ENCODE data around the gene AMHR2.
A peak's percentile ranks its signal among the peaks of the same experiment; 100 is the strongest.

The AMHR2 gene

GRCh38 chr12:53474819-53475218 is 51.2 kb downstream of the AMHR2 start:
- no peak for DNase-seq (ENCODE audit: low read depth, low spot score)
- no peak overlapping the region for H3K27ac ChIP-seq

- H3K27ac ChIP-seq: no peak overlapping the region
- DNase-seq (ENCODE audit: low read depth, low spot score): no peak
These were observed 53.1 kb downstream of the AMHR2 start for GRCh38 chr12:53476769-53477209.

- H3K27ac ChIP-seq: peak overlapping the region; percentile 72
- no peak for DNase-seq (ENCODE audit: low read depth, low spot score)
These were observed 55.2 kb downstream of the AMHR2 start for GRCh38 chr12:53478865-53479264.

- no peak for DNase-seq (ENCODE audit: low read depth, low spot score)
- H3K27ac ChIP-seq: peak overlapping the region; percentile 72
These were observed 55.7 kb downstream of the AMHR2 start for GRCh38 chr12:53479331-53479730.

GRCh38 chr12:53480491-53481442 is 57.1 kb downstream of the AMHR2 start:
- H3K27ac ChIP-seq: peak overlapping the region; percentile 72
- DNase-seq (ENCODE audit: low read depth, low spot score): no peak

Measured in epithelial cell of prostate (primary cell).